Activated CD8-positive, alpha-beta T cell treated with anti-CD3 and anti-CD28 coated beads for 36 hours (primary cell): ENCODE data around the gene WDPCP. TPM values are rescaled to one million over a fixed set of nuclear protein-coding genes. Genes with fewer than 3 reads are reported as not detected.
"Not testable (repeated sequence)": the region's sequence is repeated elsewhere in the genome, so short reads cannot be mapped to it uniquely, and the experiment has no call there.

ENCODE experiments used
- ATAC-seq: fragments of 200-7000 bp; cut with Tn5 transposase; one replicate; pipeline ENCODE4 v1.10.0; 2021; ENCODE audit warnings: mild to moderate bottlenecking, moderate library complexity
- CTCF ChIA-PET: fragments of 350-600 bp; sonication (Branson Sonifier 250); formaldehyde crosslinking; loops from one replicate; lab custom pipeline; 2021; ENCODE audit warnings: antibody characterized with exemption; lab: Charles Lee
- POLR2A ChIA-PET: fragments of 350-600 bp; sonication (Branson Sonifier 250); formaldehyde crosslinking; loops from one replicate; lab custom pipeline; 2021; ENCODE audit warnings: antibody characterized with exemption; lab: Charles Lee
- DNase-seq: peaks from one replicate; pipeline ENCODE4 v3.0.0-alpha.2; 2020
- H3K27ac Mint-ChIP-seq: one replicate; pipeline ENCODE4 v1.8.0; 2021; ENCODE audit warnings: mild to moderate bottlenecking, mixed read lengths
- H3K27me3 Mint-ChIP-seq: one replicate; pipeline ENCODE4 v1.8.0; 2021; ENCODE audit warnings: mixed read lengths
- H3K36me3 Mint-ChIP-seq: one replicate; pipeline ENCODE4 v1.8.0; 2021; ENCODE audit warnings: low read depth, mixed read lengths
- H3K4me1 Mint-ChIP-seq: one replicate; pipeline ENCODE4 v1.8.0; 2021; ENCODE audit warnings: low read depth, mixed read lengths
- H3K4me3 Mint-ChIP-seq: one replicate; pipeline ENCODE4 v1.8.0; 2021; ENCODE audit warnings: mild to moderate bottlenecking, moderate library complexity, mixed read lengths
- H3K9me3 Mint-ChIP-seq: one replicate; pipeline ENCODE4 v1.8.0; 2021; ENCODE audit warnings: mixed read lengths
- intact Hi-C: fragments of 100-400 bp; cut with micrococcal nuclease; formaldehyde crosslinking; loops from one replicate; pipeline ENCODE4 v1.10.0; 2022
- total RNA-seq, 2 experiments: library from RNA; stranded (reverse); gene quantifications; one replicate each; pipeline ENCODE4 v1.2.3, GENCODE V29; 2021
- TF ChIP-seq, protein P1 (sequence below): fragments of 200-600 bp; IDR thresholded peaks from one replicate; pipeline ENCODE4 v1.8.0; 2022; ENCODE audit warnings: antibody characterized with exemption, mild to moderate bottlenecking

Gene WDPCP
- total RNA-seq, 2 experiments from 2014 or later: 5.0 to 5.8 TPM

DNA sequence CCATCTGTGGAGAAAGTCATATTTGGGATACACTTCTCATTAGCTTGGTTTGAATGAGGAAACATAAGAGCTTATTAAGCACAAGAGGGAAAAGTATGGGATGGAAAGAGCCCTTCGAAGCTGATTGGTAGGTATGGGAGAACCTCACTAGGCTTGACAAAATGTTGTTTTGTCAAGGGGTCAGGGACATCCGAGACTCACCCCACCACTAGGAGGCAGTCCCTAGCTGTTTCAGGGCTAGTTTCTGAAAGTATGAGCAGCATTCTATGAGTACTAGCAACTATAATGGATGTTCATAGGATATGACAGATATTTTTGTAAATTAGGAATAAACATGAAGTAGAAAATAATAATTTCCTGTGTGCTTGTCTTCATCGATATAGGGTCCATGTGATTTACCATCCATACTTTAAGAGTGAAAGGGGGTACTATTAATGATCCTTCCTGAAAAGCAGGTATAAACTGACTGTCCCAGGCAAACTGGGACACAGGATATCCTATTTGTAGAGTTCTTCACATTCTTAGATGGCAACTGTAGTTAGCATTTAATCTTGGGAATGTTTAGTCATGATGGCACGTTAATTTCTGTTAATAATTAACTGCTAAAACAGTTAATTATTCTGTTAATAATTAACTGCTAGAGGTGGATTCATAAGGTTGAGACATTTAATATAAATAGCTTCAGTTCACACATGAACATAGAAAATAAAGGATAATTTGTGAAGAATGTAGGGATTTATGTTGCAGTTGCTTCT is 509.2 kb downstream of the WDPCP start:
- POLR2A ChIA-PET: no interaction called here
- Mint-ChIP-seq H3K27ac (no peak overlapping the region), H3K36me3 (no peaks in the 10 kb centered on the region), H3K9me3 (peaks cover 1% of the 10 kb centered on the region), H3K27me3 (peaks cover 15% of the 10 kb centered on the region), H3K4me1 (no peaks in the 10 kb centered on the region), H3K4me3 (no peak overlapping the region)
- TF ChIP-seq, protein P1, sequence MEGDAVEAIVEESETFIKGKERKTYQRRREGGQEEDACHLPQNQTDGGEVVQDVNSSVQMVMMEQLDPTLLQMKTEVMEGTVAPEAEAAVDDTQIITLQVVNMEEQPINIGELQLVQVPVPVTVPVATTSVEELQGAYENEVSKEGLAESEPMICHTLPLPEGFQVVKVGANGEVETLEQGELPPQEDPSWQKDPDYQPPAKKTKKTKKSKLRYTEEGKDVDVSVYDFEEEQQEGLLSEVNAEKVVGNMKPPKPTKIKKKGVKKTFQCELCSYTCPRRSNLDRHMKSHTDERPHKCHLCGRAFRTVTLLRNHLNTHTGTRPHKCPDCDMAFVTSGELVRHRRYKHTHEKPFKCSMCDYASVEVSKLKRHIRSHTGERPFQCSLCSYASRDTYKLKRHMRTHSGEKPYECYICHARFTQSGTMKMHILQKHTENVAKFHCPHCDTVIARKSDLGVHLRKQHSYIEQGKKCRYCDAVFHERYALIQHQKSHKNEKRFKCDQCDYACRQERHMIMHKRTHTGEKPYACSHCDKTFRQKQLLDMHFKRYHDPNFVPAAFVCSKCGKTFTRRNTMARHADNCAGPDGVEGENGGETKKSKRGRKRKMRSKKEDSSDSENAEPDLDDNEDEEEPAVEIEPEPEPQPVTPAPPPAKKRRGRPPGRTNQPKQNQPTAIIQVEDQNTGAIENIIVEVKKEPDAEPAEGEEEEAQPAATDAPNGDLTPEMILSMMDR: no peak
- intact Hi-C loops: no loop called here
- DNase-seq (peak; percentile 41), ATAC-seq (peak; percentile 45)
- CTCF ChIA-PET: interaction anchor here (1.0 to 1.4 kb wide), 2 partner anchors 9 to 622 kb away, joined by 3 read pairs; no protein-coding TSS in a partner anchor

DNA sequence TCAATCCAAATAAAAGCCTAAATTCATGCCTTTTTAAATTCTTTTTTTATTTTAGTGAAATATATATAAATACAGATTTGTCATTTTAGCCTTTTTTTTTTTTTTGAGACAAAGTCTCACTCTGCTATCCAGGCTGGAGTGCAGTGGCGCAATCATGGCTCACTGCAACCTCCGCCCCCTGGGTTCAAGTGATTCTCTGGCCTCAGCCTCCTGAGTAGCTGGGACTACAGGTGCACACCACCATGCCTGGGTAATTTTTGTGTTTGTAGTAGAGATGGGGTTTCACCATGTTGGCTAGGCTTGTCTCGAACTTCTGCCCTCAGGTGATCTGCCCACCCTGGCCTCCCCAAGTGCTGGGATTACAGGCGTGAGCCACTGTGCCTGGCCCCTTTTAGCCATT is 513.9 kb downstream of the WDPCP start:
- H3K4me3 Mint-ChIP-seq, H3K9me3 Mint-ChIP-seq, CTCF ChIA-PET, intact Hi-C loops, DNase-seq, H3K36me3 Mint-ChIP-seq, H3K4me1 Mint-ChIP-seq, ATAC-seq, H3K27ac Mint-ChIP-seq, POLR2A ChIA-PET: not testable (repeated sequence)
- peaks cover 14% of the 10 kb centered on the region for H3K27me3 Mint-ChIP-seq

DNA sequence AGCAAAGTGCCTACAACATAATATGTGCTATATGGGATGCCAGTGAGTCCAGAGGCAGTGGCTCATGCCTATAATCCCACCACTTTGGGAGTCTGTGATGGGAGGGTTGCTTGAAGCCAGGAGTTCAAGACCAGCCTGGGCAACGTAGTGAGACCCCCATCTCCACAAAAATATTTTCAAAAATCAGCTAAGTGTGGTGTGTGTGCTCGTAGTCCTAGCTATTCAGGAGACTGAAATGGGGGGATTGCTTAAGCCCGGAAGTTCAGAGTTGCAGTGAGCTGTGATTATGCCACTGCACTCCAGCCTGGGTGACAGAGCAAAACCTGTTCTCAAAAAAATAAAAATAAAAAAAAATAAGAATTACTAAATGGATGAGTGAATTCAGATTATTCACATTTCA is 514.3 kb downstream of the WDPCP start:
- Mint-ChIP-seq H3K36me3 (no peaks in the 10 kb centered on the region), H3K4me3 (no peak overlapping the region), H3K9me3 (no peaks in the 10 kb centered on the region), H3K27ac (no peak overlapping the region), H3K4me1 (no peaks in the 10 kb centered on the region), H3K27me3 (peaks cover 12% of the 10 kb centered on the region)
- ChIA-PET CTCF (no interaction called here), POLR2A (no interaction called here)
- no peak for ATAC-seq
- intact Hi-C loops: no loop called here
- no peak for DNase-seq
- TF ChIP-seq, protein P1: no peak

DNA sequence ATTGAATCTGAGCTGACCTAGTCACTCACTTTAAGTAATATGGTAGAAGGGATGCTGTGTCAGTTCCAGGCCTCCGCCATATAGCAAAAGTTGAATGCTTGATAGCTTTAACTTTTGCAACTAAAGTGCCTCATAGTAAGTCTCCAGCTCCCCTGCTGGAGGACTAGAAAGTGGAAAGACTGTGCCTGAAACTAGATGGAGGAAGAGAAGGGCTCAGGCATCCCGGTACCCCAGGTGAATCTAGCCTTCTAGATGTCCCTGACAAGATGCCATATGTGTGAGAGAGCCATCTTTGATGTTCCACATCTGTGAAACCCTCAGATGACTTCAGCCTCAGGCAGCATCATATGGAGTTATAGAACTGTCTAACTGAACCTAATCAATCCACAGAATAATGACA is 516.6 kb downstream of the WDPCP start:
- Mint-ChIP-seq H3K4me3 (no peak overlapping the region), H3K4me1 (no peaks in the 10 kb centered on the region), H3K27ac (no peak overlapping the region), H3K9me3 (no peaks in the 10 kb centered on the region), H3K36me3 (no peaks in the 10 kb centered on the region), H3K27me3 (peaks cover 8% of the 10 kb centered on the region)
- ChIA-PET CTCF (no interaction called here), POLR2A (no interaction called here)
- TF ChIP-seq, protein P1: no peak
- ATAC-seq (no peak), DNase-seq (no peak)
- intact Hi-C loops: no loop called here

Other genes starting within 250 kb of the WDPCP start
- gene MDH1, start 486 bp upstream of the WDPCP start, total RNA-seq: 100 to 1,000 TPM; 241 to 246 TPM